ENCODE data around the gene GMPR2.
A peak's percentile ranks its signal among the peaks of the same experiment; 100 is the strongest.

Gene GMPR2

DNA sequence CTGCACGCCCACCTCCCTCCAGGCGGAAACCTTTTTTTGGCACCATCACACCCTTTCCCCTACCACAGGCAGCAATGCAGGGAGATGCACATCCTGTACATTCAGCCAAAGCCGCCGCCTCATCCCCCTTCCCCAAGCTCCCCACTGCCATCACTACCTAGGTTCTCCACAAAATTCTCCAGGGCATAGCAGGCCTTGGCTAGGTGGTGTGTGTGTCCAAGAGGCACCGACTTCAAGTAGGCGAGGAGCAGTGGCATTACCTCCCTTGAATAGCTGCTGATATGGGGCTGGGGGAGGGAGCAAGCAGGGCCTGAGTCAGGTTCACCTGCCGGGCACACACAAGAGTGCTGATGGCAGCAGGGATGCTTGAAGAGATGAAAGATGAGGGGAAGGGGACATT, 47.7 kb upstream of the GMPR2 start:
- H3K79me2 ChIP-seq (ENCODE audit: insufficient read depth, low read length), result no peaks in the 10 kb centered on the region
- no peaks in the 10 kb centered on the region for H3K27me3 ChIP-seq (ENCODE audit: low read length)
- H3K9me3 ChIP-seq (ENCODE audit: insufficient read depth, low read length), result no peaks in the 10 kb centered on the region
- H3K9ac ChIP-seq (ENCODE audit: low read length), result no peak overlapping the region
- no peak for TF ChIP-seq EZH2phosphoT487 (conservative IDR thresholded peaks at IDR 0.05; ENCODE audit: low read length)
- TF ChIP-seq, protein P1, sequence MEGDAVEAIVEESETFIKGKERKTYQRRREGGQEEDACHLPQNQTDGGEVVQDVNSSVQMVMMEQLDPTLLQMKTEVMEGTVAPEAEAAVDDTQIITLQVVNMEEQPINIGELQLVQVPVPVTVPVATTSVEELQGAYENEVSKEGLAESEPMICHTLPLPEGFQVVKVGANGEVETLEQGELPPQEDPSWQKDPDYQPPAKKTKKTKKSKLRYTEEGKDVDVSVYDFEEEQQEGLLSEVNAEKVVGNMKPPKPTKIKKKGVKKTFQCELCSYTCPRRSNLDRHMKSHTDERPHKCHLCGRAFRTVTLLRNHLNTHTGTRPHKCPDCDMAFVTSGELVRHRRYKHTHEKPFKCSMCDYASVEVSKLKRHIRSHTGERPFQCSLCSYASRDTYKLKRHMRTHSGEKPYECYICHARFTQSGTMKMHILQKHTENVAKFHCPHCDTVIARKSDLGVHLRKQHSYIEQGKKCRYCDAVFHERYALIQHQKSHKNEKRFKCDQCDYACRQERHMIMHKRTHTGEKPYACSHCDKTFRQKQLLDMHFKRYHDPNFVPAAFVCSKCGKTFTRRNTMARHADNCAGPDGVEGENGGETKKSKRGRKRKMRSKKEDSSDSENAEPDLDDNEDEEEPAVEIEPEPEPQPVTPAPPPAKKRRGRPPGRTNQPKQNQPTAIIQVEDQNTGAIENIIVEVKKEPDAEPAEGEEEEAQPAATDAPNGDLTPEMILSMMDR (IDR thresholded peaks at IDR 0.05; ENCODE audit: insufficient read depth, low read length, poor library complexity, severe bottlenecking), result no peak
- no peak overlapping the region for H2AFZ ChIP-seq (ENCODE audit: low read depth, low read length, severe bottlenecking)
- no peak overlapping the region for H3K4me3 ChIP-seq (ENCODE audit: insufficient read depth, low read length, poor library complexity, severe bottlenecking)
- H3K27ac ChIP-seq (ENCODE audit: low read depth, low read length), result no peak overlapping the region
- H3F3A ChIP-seq (ENCODE audit: insufficient read depth), result peaks cover 13% of the 10 kb centered on the region
- H3K9me2 ChIP-seq (replicated peaks; ENCODE audit: insufficient read depth, low read length), result no peaks in the 10 kb centered on the region
- H3K4me2 ChIP-seq (ENCODE audit: low read depth, low read length, poor library complexity, severe bottlenecking), result no peak overlapping the region
- no peaks in the 10 kb centered on the region for H3K36me3 ChIP-seq (ENCODE audit: low read length)
- no peaks in the 10 kb centered on the region for H4K20me1 ChIP-seq (ENCODE audit: low read depth, low read length)

DNA sequence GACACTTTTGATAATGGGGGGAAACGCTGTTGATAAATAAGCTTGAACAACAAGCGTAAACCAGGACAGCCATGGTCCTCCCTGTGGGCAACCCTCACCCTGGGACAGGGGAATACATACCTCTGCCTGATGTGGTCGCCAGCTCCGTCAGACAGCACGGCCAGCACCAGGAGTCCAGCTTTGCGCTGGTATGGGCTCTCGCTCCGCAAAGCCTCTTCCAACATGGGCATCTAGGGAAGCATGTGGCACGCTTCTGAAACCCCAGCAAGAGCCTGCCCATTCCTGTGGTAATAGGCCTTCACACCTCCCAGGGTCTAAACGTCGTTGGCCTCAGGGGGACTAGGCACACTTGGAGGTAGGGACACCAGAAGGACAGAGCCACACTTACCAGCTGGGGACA, 47.0 kb upstream of the GMPR2 start:
- Histone ChIP-seq H3K4me2 (ENCODE audit: low read depth, low read length, poor library complexity, severe bottlenecking) (no peak overlapping the region), H3K9me3 (ENCODE audit: insufficient read depth, low read length) (no peaks in the 10 kb centered on the region), H3K9me2 (replicated peaks; ENCODE audit: insufficient read depth, low read length) (no peaks in the 10 kb centered on the region), H3K27me3 (ENCODE audit: low read length) (no peaks in the 10 kb centered on the region), H3K36me3 (ENCODE audit: low read length) (no peaks in the 10 kb centered on the region), H3K27ac (ENCODE audit: low read depth, low read length) (no peak overlapping the region), H2AFZ (ENCODE audit: low read depth, low read length, severe bottlenecking) (no peak overlapping the region), H3K9ac (ENCODE audit: low read length) (no peak overlapping the region), H3K4me3 (ENCODE audit: insufficient read depth, low read length, poor library complexity, severe bottlenecking) (no peak overlapping the region), H4K20me1 (ENCODE audit: low read depth, low read length) (no peaks in the 10 kb centered on the region), H3F3A (ENCODE audit: insufficient read depth) (peaks cover 14% of the 10 kb centered on the region), H3K79me2 (ENCODE audit: insufficient read depth, low read length) (no peaks in the 10 kb centered on the region)
- no peak for TF ChIP-seq EZH2phosphoT487 (conservative IDR thresholded peaks at IDR 0.05; ENCODE audit: low read length)

DNA sequence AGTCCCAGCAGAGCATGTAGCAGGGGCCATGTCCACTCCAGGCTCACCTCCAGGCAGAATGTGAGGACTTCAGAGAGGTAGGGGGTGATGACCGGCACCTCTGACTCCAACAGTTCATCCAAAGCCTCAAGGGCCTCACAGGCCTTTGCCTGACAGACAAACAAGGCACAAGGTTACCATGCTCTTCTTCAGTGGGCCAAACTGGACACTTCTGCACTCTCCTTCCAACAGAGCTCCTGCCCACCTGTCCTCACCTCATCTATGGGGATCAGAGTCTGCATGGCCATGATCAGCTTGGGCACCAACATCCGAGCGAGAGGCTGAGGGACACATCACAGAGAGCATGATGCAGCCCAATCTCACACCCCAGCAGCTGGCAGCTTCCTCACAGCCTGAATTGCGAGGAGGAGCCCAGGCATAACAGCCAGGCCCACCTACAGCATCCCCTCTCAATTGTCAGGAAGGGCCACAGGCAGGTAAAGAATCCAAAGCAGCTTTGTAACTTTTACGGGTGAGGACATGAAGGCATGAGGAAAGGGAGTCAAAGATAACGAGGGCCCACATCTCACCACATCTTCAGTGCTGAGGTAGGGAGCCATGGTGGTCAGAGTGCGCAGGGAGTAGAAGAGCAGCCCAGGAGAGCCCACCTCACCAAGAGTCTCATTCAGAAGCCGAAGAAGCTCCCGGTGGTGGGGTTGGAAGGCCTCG, 45.7 kb upstream of the GMPR2 start:
- peak overlapping the region; percentile 71 for H3K4me2 ChIP-seq (ENCODE audit: low read depth, low read length, poor library complexity, severe bottlenecking)
- H2AFZ ChIP-seq (ENCODE audit: low read depth, low read length, severe bottlenecking), result no peak overlapping the region
- TF ChIP-seq, protein P1 (IDR thresholded peaks at IDR 0.05; ENCODE audit: insufficient read depth, low read length, poor library complexity, severe bottlenecking), result no peak
- no peak overlapping the region for H3K27ac ChIP-seq (ENCODE audit: low read depth, low read length)
- H3K9ac ChIP-seq (ENCODE audit: low read length), result 0 out of 2 replicates have a peak overlapping the region, but pooled peaks have one; percentile 72
- H3K79me2 ChIP-seq (ENCODE audit: insufficient read depth, low read length), result no peaks in the 10 kb centered on the region
- H3K4me3 ChIP-seq (ENCODE audit: insufficient read depth, low read length, poor library complexity, severe bottlenecking), result no peak overlapping the region
- H3F3A ChIP-seq (ENCODE audit: insufficient read depth), result peaks cover 14% of the 10 kb centered on the region
- no peaks in the 10 kb centered on the region for H3K9me3 ChIP-seq (ENCODE audit: insufficient read depth, low read length)
- no peaks in the 10 kb centered on the region for H3K36me3 ChIP-seq (ENCODE audit: low read length)
- no peaks in the 10 kb centered on the region for H3K27me3 ChIP-seq (ENCODE audit: low read length)
- no peaks in the 10 kb centered on the region for H4K20me1 ChIP-seq (ENCODE audit: low read depth, low read length)
- no peaks in the 10 kb centered on the region for H3K9me2 ChIP-seq (replicated peaks; ENCODE audit: insufficient read depth, low read length)

DNA sequence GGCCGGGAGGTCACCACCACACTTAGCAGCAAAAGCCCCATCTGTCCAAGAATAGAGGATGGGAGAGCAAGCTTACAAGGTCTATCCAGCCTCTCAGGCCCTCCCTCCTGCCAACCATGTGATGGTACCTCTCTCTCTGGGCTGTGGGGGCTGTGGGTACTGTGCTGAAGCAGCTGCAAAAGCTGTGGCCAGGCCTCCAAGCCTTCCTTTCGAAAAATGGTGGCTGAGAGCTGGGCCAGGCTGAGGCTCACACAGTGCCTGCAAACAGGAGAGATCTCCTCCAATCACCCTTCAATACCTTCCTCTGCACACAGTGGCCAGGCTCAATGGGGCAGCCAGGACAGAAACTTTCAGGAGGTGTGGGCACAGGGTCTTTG, 45.2 kb upstream of the GMPR2 start:
- peak overlapping the region; percentile 44; the same call in 1 of the 2 replicates for H3K27ac ChIP-seq (ENCODE audit: low read depth, low read length)
- peaks cover 14% of the 10 kb centered on the region for H3F3A ChIP-seq (ENCODE audit: insufficient read depth)
- H3K9me3 ChIP-seq (ENCODE audit: insufficient read depth, low read length), result no peaks in the 10 kb centered on the region
- no peak for TF ChIP-seq EZH2phosphoT487 (conservative IDR thresholded peaks at IDR 0.05; ENCODE audit: low read length)
- TF ChIP-seq, protein P1 (IDR thresholded peaks at IDR 0.05; ENCODE audit: insufficient read depth, low read length, poor library complexity, severe bottlenecking), result no peak
- H3K36me3 ChIP-seq (ENCODE audit: low read length), result no peaks in the 10 kb centered on the region
- H3K4me3 ChIP-seq (ENCODE audit: insufficient read depth, low read length, poor library complexity, severe bottlenecking), result peak overlapping the region; percentile 81
- peak overlapping the region; percentile 72 for H3K9ac ChIP-seq (ENCODE audit: low read length)
- H3K79me2 ChIP-seq (ENCODE audit: insufficient read depth, low read length), result no peaks in the 10 kb centered on the region
- no peaks in the 10 kb centered on the region for H3K27me3 ChIP-seq (ENCODE audit: low read length)
- peak overlapping the region; percentile 71 for H3K4me2 ChIP-seq (ENCODE audit: low read depth, low read length, poor library complexity, severe bottlenecking)
- no peak overlapping the region for H2AFZ ChIP-seq (ENCODE audit: low read depth, low read length, severe bottlenecking)
- no peaks in the 10 kb centered on the region for H3K9me2 ChIP-seq (replicated peaks; ENCODE audit: insufficient read depth, low read length)
- no peaks in the 10 kb centered on the region for H4K20me1 ChIP-seq (ENCODE audit: low read depth, low read length)
